Glomerular visceral epithelial cell (primary cell): ENCODE results near the gene SNX3.
A peak's percentile ranks its signal among the peaks of the same experiment; 100 is the strongest.

Source experiments
- DNase-seq: peaks from one replicate; pipeline ENCODE4 v3.0.0-alpha.2; 2016; ENCODE audit errors: extremely low spot score

SNX3 gene

GRCh38 chr6:108170332-108171290, 90.2 kb downstream of the SNX3 start:
- DNase-seq: no peak

GRCh38 chr6:108169464-108170331, 91.1 kb downstream of the SNX3 start:
- DNase-seq: no peak

GRCh38 chr6:108168501-108169463, 92.1 kb downstream of the SNX3 start:
- no peak for DNase-seq

- DNase-seq: no peak
These were observed 92.8 kb downstream of the SNX3 start for GRCh38 chr6:108168090-108168463.

- DNase-seq: no peak
These were observed 93.3 kb downstream of the SNX3 start for GRCh38 chr6:108167449-108168089.

GRCh38 chr6:108166664-108167448, 94.0 kb downstream of the SNX3 start:
- DNase-seq: no peak

- no peak for DNase-seq
These were observed 94.9 kb downstream of the SNX3 start, which contains the start of gene NR2E1 for GRCh38 chr6:108165714-108166663. Gene NR2E1 (plus strand): TSS chr6:108166022. CDS start chr6:108166766, 744 bp downstream.

- DNase-seq: no peak
These were observed 95.8 kb downstream of the SNX3 start for GRCh38 chr6:108164815-108165706.

GRCh38 chr6:108164543-108164814, 96.4 kb downstream of the SNX3 start:
- DNase-seq: no peak

- no peak for DNase-seq
These were observed 96.9 kb downstream of the SNX3 start for GRCh38 chr6:108163644-108164542.

GRCh38 chr6:108163267-108163643, 97.6 kb downstream of the SNX3 start:
- peak; percentile 15 for DNase-seq

- DNase-seq: no peak
These were observed 99.0 kb downstream of the SNX3 start for GRCh38 chr6:108161724-108162282.
